Neural cell (in vitro differentiated cells): ENCODE measurements around the gene RRP15. TPM values are rescaled to one million over a fixed set of nuclear protein-coding genes. Genes with fewer than 3 reads are reported as not detected.

Experiments used
- H2AFZ ChIP-seq: fragments of 200-600, 300-800 bp; sonication (generic), shearing (Covaris generic); 2 replicates; pipeline ENCODE4 v1.6.0; 2014; ENCODE audit warnings: low read depth, mild to moderate bottlenecking, antibody characterized with exemption, low read length, moderate library complexity
- H3F3A ChIP-seq: fragments of 200-600 bp; shearing (Covaris generic); 2 replicates; pipeline ENCODE4 v1.6.1; 2016; ENCODE audit warnings: mild to moderate bottlenecking, moderate library complexity, mixed read lengths, antibody characterized with exemption, low read length; ENCODE audit not compliant: insufficient read depth, poor library complexity, severe bottlenecking
- H3K27ac ChIP-seq: fragments of 200-600, 300-800 bp; sonication (generic), shearing (Covaris generic); 2 replicates; pipeline ENCODE4 v1.5.1; 2014; ENCODE audit warnings: mild to moderate bottlenecking, low read length, moderate library complexity
- H3K27me3 ChIP-seq: fragments of 300-800, 200-600 bp; sonication (generic), shearing (Covaris generic); 2 replicates; pipeline ENCODE4 v1.6.0; 2014; ENCODE audit warnings: mild to moderate bottlenecking, low read depth, low read length, moderate library complexity; ENCODE audit not compliant: insufficient read depth
- H3K36me3 ChIP-seq: fragments of 300-800, 200-600 bp; sonication (generic), shearing (Covaris generic); 2 replicates; pipeline ENCODE4 v1.5.1; 2014; ENCODE audit warnings: mild to moderate bottlenecking, antibody characterized with exemption, low read length, moderate library complexity; ENCODE audit not compliant: insufficient read depth
- H3K4me2 ChIP-seq: fragments of 300-800, 200-600 bp; sonication (generic), shearing (Covaris generic); 2 replicates; pipeline ENCODE4 v1.6.0; 2014; ENCODE audit warnings: mild to moderate bottlenecking, low read length
- H3K4me3 ChIP-seq: fragments of 300-800, 200-600 bp; sonication (generic), shearing (Covaris generic); 2 replicates; pipeline ENCODE4 v1.5.1; 2014; ENCODE audit warnings: mild to moderate bottlenecking, low read length, moderate library complexity
- H3K79me2 ChIP-seq: fragments of 200-600 bp; shearing (Covaris generic); replicated peaks from 2 replicates; pipeline ENCODE4 v1.6.0; 2014; ENCODE audit warnings: mild to moderate bottlenecking, low read length, moderate library complexity; ENCODE audit not compliant: insufficient read depth
- H3K9ac ChIP-seq: fragments of 300-800, 200-600 bp; sonication (generic), shearing (Covaris generic); 2 replicates; pipeline ENCODE4 v1.6.1; 2016; ENCODE audit warnings: mild to moderate bottlenecking, low read length, mixed read lengths
- H3K9me2 ChIP-seq: fragments of 200-600 bp; shearing (Covaris generic); 2 replicates; pipeline ENCODE4 v1.6.1; 2016; ENCODE audit warnings: mild to moderate bottlenecking, low read length, mixed read lengths; ENCODE audit not compliant: insufficient read depth
- H3K9me3 ChIP-seq: fragments of 200-600, 300-800 bp; sonication (generic), shearing (Covaris generic); 2 replicates; pipeline ENCODE4 v1.6.1; 2016; ENCODE audit warnings: mild to moderate bottlenecking, mixed run types, low read length, moderate library complexity, mixed read lengths
- H4K20me1 ChIP-seq: fragments of 200-600 bp; shearing (Covaris generic); 2 replicates; pipeline ENCODE4 v1.6.1; 2016; ENCODE audit warnings: mild to moderate bottlenecking, mixed run types; ENCODE audit not compliant: insufficient read depth
- EP300 ChIP-seq: fragments of 450-650 bp; conservative IDR thresholded peaks from 2 replicates; pipeline ENCODE4 v1.6.1; 2014; ENCODE audit warnings: antibody characterized with exemption, mild to moderate bottlenecking, moderate library complexity; ENCODE audit not compliant: poor library complexity, severe bottlenecking
- EZH2 ChIP-seq: fragments of 200-600, 300-800 bp; shearing (Covaris generic), sonication (generic); IDR thresholded peaks from 2 replicates; pipeline ENCODE4 v1.6.1; 2014; ENCODE audit warnings: antibody characterized with exemption, low read length, borderline replicate concordance, mild to moderate bottlenecking; ENCODE audit not compliant: insufficient read depth, poor library complexity, severe bottlenecking
- MXI1 ChIP-seq: fragments of 450-650 bp; conservative IDR thresholded peaks from 2 replicates; pipeline ENCODE4 v1.6.1; 2014; ENCODE audit warnings: antibody characterized with exemption, mild to moderate bottlenecking; ENCODE audit not compliant: poor library complexity, severe bottlenecking
- POLR2AphosphoS5 ChIP-seq: IDR thresholded peaks from 2 replicates; pipeline ENCODE4 v1.6.1; 2012
- RAD21 ChIP-seq: fragments of 450-650 bp; conservative IDR thresholded peaks from 2 replicates; pipeline ENCODE4 v1.6.1; 2014; ENCODE audit warnings: antibody characterized with exemption, mild to moderate bottlenecking, moderate library complexity
- SMC3 ChIP-seq: fragments of 450-650 bp; conservative IDR thresholded peaks from 2 replicates; pipeline ENCODE4 v1.6.1; 2014; ENCODE audit warnings: antibody characterized with exemption, mild to moderate bottlenecking, moderate library complexity; ENCODE audit not compliant: poor library complexity
- TAF1 ChIP-seq: IDR thresholded peaks from 2 replicates; pipeline ENCODE4 v1.6.1; 2012; ENCODE audit warnings: low read depth
- polyA plus RNA-seq: library from polyadenylated mRNA; depleted of rRNA; stranded (reverse); fragments of >200 nt; gene quantifications from 2 replicates; pipeline ENCODE4 v1.2.3, GENCODE V29; 2014
- TF ChIP-seq, protein P1 (sequence below): fragments of 450-650 bp; IDR thresholded peaks from 2 replicates; pipeline ENCODE4 v1.5.1; 2014; ENCODE audit warnings: antibody characterized with exemption, mild to moderate bottlenecking, moderate library complexity; ENCODE audit not compliant: poor library complexity, severe bottlenecking
- TF ChIP-seq, protein P2 (sequence below): IDR thresholded peaks from 2 replicates; pipeline ENCODE4 v1.6.1; 2012; ENCODE audit warnings: borderline replicate concordance

Gene RRP15
- polyA plus RNA-seq, 1 donor from 2014 or later, result 5.4 TPM

DNA sequence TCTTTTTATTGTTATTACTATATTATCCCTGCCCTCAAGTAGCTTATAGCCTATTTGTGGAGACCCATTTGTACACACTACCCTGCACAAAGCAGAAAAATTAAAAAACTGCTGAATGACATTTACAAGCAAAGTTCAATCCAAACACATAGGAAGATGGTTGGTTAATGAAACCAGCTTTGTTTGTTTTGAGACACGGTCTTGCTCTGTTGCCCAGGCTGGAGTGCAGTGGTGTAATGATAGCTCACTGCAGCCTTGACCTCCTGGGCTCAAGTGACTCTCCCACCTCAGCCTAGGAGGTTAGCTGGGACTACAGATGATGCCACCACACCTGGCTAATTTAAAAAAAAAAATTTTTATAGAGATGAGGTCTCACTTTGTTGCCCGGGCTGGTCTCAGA, 91.6 kb downstream of the RRP15 start:
- no peaks in the 10 kb centered on the region for H4K20me1 ChIP-seq
- no peaks in the 10 kb centered on the region for H3K79me2 ChIP-seq
- no peak overlapping the region for H3K9ac ChIP-seq
- no peak overlapping the region for H2AFZ ChIP-seq
- no peaks in the 10 kb centered on the region for H3K9me3 ChIP-seq
- H3K27ac ChIP-seq, result no peak overlapping the region
- H3K27me3 ChIP-seq, result no peaks in the 10 kb centered on the region
- H3K9me2 ChIP-seq, result no peaks in the 10 kb centered on the region
- H3K4me2 ChIP-seq, result no peak overlapping the region
- H3K36me3 ChIP-seq, result no peaks in the 10 kb centered on the region
- TF ChIP-seq RAD21, result no peak
- TF ChIP-seq, protein P1, sequence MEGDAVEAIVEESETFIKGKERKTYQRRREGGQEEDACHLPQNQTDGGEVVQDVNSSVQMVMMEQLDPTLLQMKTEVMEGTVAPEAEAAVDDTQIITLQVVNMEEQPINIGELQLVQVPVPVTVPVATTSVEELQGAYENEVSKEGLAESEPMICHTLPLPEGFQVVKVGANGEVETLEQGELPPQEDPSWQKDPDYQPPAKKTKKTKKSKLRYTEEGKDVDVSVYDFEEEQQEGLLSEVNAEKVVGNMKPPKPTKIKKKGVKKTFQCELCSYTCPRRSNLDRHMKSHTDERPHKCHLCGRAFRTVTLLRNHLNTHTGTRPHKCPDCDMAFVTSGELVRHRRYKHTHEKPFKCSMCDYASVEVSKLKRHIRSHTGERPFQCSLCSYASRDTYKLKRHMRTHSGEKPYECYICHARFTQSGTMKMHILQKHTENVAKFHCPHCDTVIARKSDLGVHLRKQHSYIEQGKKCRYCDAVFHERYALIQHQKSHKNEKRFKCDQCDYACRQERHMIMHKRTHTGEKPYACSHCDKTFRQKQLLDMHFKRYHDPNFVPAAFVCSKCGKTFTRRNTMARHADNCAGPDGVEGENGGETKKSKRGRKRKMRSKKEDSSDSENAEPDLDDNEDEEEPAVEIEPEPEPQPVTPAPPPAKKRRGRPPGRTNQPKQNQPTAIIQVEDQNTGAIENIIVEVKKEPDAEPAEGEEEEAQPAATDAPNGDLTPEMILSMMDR, result no peak
- TF ChIP-seq, protein P2, sequence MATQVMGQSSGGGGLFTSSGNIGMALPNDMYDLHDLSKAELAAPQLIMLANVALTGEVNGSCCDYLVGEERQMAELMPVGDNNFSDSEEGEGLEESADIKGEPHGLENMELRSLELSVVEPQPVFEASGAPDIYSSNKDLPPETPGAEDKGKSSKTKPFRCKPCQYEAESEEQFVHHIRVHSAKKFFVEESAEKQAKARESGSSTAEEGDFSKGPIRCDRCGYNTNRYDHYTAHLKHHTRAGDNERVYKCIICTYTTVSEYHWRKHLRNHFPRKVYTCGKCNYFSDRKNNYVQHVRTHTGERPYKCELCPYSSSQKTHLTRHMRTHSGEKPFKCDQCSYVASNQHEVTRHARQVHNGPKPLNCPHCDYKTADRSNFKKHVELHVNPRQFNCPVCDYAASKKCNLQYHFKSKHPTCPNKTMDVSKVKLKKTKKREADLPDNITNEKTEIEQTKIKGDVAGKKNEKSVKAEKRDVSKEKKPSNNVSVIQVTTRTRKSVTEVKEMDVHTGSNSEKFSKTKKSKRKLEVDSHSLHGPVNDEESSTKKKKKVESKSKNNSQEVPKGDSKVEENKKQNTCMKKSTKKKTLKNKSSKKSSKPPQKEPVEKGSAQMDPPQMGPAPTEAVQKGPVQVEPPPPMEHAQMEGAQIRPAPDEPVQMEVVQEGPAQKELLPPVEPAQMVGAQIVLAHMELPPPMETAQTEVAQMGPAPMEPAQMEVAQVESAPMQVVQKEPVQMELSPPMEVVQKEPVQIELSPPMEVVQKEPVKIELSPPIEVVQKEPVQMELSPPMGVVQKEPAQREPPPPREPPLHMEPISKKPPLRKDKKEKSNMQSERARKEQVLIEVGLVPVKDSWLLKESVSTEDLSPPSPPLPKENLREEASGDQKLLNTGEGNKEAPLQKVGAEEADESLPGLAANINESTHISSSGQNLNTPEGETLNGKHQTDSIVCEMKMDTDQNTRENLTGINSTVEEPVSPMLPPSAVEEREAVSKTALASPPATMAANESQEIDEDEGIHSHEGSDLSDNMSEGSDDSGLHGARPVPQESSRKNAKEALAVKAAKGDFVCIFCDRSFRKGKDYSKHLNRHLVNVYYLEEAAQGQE, result no peak
- TF ChIP-seq EP300, result no peak
- TF ChIP-seq POLR2AphosphoS5, result no peak
- TF ChIP-seq SMC3, result no peak
- TF ChIP-seq EZH2, result no peak
- TF ChIP-seq MXI1, result no peak
- TF ChIP-seq TAF1, result no peak
- no peaks in the 10 kb centered on the region for H3F3A ChIP-seq
- H3K4me3 ChIP-seq, result no peak overlapping the region

DNA sequence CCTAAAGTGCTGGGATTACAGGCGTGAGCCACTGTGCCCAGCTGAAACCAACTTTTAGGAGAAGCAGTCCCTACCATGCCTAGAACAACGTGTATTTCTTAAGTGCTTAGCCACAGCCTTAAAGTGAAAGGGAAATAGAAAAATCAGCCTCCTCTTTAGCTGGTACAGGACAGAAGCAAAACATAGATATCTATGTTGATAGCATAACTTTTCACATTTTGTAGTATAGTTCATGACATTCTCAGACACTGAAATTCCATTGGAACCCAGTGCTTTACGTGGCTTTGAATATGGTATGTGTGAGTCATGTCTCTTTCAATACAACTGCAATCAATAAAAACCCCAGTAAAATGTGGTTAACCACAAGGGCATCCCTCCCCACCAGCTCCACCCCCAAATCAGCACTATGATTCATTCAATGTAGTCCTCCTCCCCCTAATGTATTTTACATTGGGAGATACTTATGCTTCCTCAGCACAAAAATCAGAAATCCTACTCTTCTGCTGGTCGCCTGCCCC, 92.1 kb downstream of the RRP15 start:
- Histone ChIP-seq H4K20me1 (no peaks in the 10 kb centered on the region), H3F3A (no peaks in the 10 kb centered on the region), H3K4me2 (no peak overlapping the region), H3K9me2 (no peaks in the 10 kb centered on the region), H3K27ac (no peak overlapping the region), H3K79me2 (no peaks in the 10 kb centered on the region), H3K9ac (no peak overlapping the region), H3K36me3 (no peaks in the 10 kb centered on the region), H3K9me3 (no peaks in the 10 kb centered on the region), H2AFZ (no peak overlapping the region), H3K27me3 (no peaks in the 10 kb centered on the region), H3K4me3 (no peak overlapping the region)
- TF ChIP-seq MXI1 (no peak), RAD21 (no peak), TAF1 (no peak), EP300 (no peak), SMC3 (no peak), EZH2 (no peak), POLR2AphosphoS5 (no peak)
- TF ChIP-seq, protein P2, result no peak
- TF ChIP-seq, protein P1, result no peak
